Measurements from ENCODE around the gene ZNF563.

The ZNF563 gene

DNA sequence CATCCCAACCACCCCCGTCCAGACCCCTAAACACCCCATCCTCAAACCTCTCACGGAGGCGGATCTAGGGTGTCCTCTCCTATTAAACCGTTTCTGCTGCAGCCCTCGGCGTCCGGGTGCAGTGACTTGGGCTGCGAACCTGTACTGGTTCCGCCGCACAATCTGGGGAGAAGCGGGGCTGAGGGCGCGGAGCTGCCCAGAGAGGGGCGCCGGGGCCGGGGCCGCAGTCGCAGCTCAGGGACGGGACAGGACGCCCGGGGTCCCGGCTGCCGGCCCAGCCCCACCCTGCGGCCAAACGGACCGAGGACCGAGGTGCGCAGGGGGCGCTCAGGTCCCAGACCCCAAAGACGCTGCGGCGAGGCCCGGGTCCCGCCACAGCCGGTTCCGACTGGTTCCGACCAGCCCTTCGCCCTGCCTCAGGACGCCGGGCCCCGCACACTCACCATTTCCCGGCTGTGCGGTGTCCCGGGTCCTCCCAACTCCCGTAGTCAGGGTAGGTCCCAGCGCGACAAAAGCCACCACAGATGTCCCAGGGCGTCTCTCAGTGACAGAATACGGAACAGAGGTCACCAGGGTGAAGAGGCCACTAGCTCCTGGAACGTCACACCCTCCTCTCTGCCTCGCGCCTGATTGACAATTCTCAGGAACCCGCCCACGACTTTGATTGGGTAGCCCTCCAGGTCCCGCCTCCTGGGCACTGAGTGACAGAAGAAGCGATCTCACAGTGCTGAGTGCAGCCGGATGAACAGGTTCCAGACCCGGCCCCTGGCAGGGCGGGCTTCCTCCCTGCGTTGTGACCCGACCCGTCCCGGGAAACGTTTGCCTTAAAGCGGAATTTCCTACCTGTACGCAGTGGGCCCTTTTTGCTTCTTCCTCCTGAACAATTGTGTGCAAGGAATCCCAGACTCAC, 38.9 kb downstream of the ZNF563 start, which contains the start of gene ZNF44:
ZNF44 (minus strand) TSS at position 635 of the 910 bp plus-strand sequence; CDS start at position 446, 189 bp downstream.
- DNase-seq (ENCODE audit: low read depth in 2 of 2) = peak; percentile 89 to 95

DNA sequence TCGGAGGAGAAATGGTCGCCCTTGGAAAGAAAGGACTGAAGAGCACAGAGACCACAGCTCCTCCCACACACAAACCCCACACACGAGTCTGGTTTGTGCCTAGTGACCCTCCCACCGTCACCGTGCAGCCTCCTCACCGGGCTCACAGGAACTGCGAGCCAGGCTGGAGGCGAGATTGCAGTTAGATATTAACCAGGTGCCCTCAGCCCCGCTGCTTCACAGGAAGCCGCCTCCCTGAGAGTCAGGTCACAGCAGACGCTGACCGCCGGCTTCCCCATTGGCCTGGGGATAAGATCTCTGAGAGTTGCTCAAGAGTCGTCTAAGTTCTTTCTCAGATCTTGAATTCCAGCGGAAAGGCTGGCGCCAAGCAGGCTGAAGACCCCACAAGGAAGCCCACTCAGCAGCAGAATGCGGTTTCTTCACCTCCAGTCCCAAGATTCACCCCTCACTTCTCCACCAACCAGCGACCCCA, 39.6 kb downstream of the ZNF563 start:
- peak; percentile 21 to 50 for DNase-seq (ENCODE audit: low read depth in 2 of 2)

DNA sequence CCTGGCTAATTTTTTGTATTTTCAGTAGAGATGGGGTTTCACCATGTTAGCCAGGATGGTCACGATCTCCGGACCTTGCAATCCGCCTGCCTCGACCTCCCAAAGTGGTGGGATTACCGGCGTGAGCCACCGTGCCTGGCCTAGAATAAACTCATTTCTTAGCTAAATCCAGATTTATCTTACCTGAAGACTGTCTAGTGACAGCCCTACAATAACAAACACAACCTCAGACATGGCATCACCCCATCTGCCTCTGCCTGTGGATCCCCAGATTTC, 43.7 kb downstream of the ZNF563 start:
- no peak for DNase-seq (ENCODE audit: low read depth in 2 of 2)

DNA sequence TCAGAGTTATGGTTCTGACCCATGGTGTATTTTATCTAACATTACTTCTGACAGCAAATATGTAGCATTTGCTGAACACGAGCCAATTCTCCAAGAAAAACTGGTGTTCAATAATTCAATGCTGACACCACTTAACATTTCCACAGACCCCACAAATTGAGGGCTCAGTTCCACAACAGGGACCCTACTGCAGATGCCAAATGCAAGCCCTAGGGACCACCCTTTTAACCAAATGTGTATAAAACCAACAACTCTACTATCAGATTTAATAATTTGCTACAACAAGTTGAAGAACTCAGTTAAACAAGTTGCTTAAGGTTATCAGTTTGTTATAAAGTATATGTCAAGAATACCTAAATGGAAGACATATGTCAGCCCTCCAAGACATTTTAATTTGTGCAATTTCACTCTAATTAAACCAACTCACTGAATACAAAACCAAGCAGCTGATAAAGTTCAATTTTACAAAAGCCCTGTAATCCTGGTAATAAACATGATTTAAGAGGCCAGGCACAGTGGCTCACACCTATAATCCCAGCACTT, 45.4 kb downstream of the ZNF563 start:
- DNase-seq (ENCODE audit: low read depth in 2 of 2) = no peak

DNA sequence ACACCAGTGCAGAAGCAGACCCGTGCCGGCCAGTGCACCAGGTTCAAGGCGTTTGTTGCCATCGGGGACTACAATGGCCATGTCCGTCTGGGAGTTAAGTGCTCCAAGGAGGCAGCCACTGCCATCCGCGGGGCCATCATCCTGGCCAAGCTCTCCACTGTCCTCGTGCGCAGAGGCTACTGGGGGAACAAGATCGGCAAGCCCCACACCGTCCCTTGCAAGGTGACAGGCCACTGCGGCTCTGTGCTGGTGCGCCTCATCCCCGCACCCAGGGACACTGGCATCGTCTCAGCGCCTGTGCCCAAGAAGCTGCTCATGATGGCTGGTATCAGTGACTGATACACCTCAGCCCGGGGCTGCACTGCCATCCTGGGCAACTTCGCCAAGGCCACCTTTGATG, 48.8 kb downstream of the ZNF563 start:
- no peak for DNase-seq (ENCODE audit: low read depth in 2 of 2)

DNA sequence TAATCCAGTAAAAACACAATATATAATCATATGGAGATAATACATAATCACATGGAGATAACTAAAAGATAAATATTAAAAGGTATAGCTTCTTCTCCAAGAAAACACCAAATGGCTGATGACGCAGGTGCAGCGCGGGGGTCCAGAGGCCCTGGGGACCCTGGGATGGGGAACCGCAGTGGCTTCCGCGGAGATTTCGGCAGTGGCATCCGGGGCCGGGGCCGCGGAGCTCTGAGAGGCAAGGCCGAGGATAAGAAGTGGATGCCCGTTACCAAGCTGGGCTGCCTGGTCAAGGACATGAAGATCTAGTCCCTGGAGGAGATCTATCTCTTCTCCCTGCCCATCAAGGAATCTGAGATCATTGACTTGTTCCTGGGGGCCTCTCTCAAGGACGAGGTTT, 49.2 kb downstream of the ZNF563 start:
- no peak for DNase-seq (ENCODE audit: low read depth in 2 of 2)

DNA sequence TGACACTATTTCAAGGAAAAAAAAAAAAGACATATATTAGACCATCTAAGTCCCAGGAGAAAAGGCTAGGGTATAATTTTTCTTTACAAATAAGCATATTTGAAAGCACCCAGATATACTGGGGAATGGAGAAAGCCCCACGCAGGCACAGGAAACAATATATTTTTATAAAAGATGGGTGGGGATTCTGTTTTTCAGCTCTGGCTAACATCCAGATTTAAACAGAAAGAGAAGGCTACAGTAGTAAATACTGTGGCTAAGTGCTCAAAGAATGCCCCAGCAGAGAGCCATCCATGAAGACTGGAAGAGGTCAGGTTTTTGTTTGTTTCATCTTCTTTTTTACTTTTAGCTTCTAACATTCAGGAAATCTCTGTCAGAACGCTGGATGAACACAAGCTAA, 54.7 kb downstream of the ZNF563 start:
- no peak for DNase-seq (ENCODE audit: low read depth in 2 of 2)

DNA sequence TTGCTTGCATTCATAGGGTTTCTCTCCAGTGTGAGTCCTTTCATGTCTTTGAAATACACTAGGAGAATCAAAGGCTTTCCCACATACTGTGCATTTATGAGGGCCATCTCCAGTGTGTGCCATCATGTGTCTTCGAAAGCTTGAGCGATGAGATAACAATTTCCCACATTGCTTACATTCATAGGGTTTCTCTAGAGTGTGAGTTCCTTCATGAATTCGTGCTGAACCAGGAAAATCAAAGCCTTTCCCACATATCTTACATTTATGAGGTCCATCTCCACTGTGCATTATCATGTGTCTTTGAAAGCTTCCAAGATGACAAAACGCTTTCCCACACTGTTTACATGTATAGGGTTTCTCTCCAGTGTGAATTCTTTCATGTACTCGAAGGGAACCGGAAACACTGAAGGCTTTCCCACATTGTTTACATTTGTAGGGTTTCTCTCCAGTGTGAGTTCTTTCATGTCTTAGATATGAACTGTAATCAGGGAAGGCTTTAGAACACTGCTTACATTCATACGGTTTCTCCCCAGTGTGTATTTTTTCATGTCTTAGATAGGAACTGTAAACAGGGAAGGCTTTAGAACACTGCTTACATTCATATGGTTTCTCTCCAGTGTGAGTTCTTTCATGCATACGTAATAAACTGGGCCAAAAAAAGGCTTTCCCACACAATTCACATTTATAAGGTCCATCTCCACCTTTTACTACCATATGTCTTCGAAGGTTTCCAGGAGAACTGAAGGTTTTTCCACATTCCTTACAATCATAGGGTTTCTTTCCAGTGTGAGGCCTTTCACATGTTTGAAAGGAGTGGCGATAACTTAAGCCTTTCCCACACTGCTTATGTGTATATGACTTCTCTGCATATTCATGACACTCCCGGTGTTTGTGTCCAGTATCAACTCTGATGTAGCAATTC, 60.2 kb downstream of the ZNF563 start:
- no peak for DNase-seq (ENCODE audit: low read depth in 2 of 2)

DNA sequence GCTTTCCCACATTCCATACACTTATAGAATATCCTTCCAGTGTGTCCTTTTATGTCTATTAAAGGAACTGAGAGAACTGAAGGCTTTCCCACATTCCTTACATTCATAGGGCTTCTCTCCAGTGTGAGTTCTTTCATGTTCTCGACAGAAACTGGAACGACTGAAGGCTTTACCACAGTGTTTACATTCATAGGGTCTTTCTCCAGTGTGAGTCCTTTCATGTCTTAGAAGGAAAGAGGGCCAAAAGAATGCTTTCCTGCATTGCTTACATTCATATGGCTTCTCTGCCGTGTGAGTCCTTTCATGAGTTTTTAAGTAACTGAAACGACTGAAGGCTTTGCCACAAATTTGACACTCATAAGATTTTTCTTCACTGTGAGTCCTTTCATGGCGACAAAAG, 61.0 kb downstream of the ZNF563 start:
- DNase-seq (ENCODE audit: low read depth in 2 of 2) = no peak

DNA sequence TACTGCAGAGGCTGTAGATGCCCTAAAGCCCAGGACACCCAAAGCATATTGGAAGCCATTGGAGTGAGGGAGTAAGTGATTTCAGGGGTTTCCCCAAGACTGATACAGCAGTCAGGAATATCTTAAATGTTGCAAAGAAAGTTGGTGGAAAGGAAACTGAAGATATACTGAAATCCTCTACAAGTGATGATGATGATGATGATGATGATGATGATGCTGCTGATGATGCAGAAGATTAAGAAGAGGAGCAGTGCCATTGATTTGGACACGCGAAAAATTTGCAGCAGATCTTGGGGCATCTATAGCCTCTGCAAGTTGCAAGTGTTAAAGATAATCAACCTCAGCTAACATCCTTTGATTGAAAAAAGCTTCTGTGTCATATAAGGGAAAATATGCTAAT, 62.6 kb downstream of the ZNF563 start:
- DNase-seq (ENCODE audit: low read depth in 2 of 2) = no peak
